GF-D8 (cell line): ENCODE results near the gene GMDS.

Experiments used
- DNase-seq: peaks from one replicate; lab custom pipeline; 2025; lab: John Stamatoyannopoulos, UW

The GMDS gene

GRCh38 chr6:1738558-1739081, 506.8 kb downstream of the GMDS start:
- DNase-seq = no peak

DNA sequence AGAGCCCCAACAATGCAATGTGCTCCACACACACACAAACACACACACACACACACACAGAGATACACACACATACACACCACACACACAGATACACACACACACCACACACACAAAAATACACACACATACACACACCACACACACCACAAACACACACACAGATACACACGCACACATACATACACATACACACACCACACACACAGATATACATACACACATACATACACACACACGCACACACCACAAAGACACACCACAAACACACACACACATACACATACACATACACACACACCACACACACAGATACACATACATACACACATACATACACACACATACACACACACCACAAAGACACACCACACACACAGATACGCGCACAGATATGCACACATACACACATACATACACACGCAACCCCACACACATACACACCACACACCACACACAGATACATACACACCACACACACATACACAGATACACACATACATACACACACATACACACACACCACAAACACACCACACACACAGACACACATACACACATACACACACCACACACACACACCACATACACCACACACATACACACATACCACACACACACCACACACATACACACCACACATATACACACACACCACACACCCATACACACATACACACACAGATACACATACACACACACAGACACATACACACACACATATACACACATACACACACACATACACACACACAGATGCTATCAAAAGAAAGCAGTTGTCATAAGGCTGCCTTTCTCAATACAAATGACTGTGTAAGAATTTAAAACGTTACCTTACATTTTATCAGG, 507.7 kb downstream of the GMDS start:
- no peak for DNase-seq

- no peak for DNase-seq
Measured at GRCh38 chr6:1736346-1737105, 508.9 kb downstream of the GMDS start.

DNA sequence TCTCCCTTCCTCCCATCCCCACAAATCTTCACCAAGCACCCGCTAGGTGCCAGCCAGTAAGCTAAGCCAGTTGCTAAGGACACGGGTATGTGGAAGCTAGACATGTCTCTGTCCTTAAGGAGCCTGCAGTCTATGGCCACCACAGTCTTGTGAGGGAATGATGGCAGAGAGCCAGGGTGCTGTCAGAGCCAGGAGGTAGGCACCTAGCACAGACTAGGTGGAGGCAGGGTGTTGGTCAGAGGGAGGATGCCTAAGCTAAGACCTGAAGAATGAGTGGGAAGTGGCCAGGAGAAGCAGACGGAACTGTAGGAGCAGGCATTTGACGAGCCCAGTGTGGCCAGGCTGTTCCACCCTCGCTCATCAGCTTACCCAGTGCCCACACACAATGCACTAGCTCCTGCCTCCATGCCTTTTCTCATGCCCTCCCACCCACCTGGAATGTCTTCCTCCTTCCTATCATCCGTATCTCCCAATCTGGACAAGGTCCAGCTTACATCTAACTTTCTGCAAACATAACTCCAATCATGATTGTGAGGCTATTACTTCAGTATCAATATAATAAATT, 510.1 kb downstream of the GMDS start:
- DNase-seq = no peak

DNA sequence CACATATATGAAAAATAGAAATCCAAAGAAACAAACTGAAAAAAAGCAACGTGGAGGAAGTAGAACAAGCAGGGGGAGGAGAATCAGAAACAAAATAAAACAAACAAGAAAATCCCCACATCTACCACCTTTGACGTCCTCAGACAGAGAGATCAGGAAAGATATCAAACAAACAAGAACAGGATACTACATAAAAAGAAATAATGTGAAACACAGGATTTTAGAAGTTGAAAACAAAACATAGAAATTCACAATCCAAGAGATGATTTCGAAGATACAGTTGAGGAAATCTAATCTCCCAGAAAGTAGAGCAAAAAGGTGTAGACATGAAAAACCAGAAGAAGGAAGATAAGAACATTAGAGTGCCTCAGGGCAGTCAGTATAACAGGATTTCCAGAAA, 514.5 kb downstream of the GMDS start:
- no peak for DNase-seq

GRCh38 chr6:1729750-1730140, 515.7 kb downstream of the GMDS start:
- no peak for DNase-seq

DNA sequence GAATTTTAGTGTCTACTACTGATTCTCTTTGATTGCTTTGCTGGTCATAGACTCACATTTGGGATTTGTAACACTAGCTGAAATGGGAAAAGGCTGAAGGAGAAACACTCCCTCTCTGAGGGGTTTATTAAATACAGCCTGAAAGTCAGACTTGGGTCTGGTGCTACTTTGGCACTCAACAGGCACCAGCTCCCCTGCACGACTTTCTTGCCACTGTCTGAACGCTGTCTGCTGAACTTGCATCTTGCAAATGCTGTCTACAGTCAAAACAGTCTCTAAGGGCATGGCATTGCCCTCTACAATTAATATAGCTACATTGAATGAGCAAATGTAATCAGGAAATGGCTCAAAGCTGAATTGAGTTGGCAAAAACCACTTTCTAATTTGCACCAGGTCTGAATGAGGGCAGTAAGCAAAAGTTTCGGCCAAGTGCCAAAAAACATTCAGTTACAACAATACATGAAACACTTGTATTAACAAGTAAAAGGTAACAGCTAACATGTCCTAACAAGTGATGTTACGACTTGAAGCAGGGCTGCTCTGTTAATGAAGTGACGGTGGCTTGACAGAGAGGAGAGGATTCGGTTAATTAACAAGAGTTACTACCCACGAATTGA, 516.2 kb downstream of the GMDS start:
- no peak for DNase-seq

- no peak for DNase-seq
Measured at GRCh38 chr6:1726341-1726768, 519.0 kb downstream of the GMDS start.

DNA sequence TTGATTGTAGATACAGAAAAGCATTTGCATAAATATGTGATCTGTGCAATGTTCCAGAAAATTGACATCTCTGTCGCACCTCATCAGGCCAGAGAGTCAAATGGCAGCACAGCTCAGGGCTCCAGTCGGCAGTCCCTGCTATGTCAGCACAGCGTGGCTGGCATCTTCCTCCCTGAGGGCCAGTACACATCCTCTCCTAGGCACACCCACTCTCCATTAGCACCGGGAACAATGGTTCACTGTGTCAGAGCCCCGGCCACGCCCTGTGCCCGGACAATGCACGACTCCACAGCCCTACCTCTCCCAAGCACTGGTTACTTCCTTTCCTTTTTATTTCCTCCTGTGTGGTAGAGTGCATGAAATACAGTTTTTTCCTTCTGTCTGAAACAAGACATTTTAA, 520.8 kb downstream of the GMDS start:
- no peak for DNase-seq

GRCh38 chr6:1724124-1724523, 521.3 kb downstream of the GMDS start:
- DNase-seq = no peak

DNA sequence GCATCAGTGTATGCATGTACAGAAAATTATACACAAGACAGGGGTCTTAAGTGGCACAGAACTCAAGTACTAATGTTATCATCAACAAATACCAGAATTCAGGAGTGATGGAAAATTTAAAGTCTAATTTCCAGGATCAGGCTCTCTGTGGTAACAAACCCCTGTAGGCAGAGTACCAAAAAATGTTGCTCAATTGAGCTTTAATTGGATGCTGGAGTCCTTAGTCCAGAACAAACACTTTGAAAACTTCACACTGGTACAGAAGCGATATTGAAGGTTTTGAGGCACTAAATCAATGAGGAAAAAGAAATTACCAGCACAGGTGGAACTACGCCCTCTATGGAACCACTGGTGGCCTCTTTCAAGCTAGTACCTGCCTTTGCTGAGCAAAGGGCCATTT, 522.6 kb downstream of the GMDS start:
- DNase-seq = no peak

DNA sequence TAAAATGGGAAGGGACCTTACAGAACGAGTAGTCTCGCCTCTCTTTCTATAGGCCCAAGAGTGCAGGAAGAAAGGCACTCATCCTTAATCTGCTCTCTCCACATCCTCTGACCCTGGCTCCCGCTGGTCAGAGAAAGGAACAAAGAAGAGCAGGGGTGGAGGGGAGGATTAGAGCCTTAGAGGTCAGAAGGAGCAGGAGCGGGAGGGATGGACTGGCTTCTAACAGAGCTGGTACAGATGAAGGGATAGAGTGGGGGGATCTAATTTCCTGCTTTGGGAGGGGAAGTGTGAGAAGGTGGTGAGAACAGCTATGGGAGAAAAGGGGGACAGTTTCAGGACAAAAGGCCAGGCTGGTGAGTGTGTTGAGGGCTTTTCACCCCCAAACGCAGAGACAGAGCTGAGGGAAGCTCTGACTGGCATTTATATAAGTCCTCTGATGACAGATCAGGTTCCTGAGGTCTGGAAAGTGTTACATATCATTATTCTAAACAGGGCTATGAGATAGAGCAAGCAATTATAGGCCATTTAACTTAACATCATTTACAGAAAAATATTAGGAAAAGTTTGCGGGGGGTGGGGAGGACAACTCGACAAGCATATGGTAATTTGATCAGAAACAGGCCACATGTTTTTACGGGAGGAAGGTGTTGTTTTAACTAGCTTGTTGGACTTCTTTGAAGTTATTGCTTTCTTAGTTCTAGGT, 524.6 kb downstream of the GMDS start:
- DNase-seq = no peak

DNA sequence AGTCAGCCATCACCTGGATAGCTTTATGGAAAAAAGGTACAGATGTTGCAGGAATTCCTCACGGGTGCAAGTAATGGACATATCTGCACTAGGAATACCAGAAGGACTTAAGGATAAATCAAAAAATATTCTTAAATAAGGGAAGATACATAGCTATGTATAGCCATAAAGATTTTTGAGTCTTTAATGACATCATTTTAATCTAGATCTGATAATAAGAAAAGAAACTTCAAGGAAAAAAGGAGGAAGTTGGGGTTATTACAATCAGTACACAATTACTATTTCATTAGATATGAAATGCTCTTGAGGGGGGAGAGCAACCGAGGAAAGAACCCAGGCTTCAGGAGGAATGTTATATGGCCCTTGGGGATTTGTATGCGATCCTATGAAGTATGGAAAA, 525.5 kb downstream of the GMDS start:
- DNase-seq = no peak

DNA sequence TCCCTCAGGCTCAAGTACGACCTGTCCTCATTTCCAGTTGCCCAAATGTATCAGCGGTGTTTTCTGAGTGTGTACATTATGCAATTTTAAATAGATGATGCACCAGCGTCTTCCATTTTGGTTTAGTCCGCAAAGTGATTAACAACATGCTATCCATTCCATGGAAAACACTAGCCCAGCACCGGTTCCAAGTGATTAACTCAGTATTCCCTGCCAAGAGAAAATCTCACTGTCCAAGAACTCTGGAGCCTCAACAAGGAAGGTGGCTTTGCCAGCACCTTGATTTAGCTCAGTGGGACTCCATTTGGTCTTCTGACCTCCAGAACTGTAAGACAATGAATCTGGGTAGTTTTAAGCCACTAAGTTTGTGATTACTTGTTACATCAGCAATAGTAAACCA, 528.5 kb downstream of the GMDS start:
- no peak for DNase-seq

DNA sequence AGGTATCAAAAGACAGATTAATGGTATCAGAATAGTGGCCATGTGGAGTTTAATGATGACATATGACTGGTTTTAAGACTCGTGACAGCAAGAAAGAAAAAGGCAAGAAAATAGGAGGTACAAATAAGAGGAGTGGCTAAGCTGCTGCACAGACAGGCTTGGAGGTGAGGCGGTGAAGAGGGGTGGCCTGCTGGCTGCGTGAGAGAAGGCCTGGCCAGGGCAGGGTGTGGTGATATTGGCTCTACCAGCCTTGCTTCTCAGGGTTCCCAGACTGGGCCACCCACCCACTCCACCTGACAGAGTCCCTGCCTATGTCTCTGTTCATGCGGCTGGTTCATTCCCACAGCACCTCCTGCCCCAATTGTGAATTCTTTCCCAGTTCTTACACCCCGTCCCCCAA, 529.0 kb downstream of the GMDS start:
- DNase-seq = no peak

- no peak for DNase-seq
Measured at GRCh38 chr6:1715336-1715735, 530.1 kb downstream of the GMDS start.

DNA sequence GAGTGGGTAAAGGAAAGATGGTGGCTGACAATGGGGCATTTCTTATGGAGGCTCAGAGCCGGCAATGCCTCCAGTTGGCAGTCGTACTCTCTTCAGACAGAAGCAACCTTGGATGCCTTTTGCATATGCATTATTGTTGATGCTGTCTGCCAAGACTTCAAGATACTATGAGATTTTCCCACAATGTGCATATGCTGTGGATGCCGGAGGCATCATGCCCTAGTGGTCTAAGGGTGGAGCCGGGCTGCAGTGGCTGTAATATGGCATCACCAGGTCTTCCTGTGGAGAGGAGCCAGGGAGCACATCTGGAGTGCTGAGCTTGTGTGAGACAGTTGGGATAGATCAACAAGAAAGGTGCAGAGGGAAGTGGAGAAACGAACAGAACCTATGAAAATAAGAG, 530.8 kb downstream of the GMDS start:
- no peak for DNase-seq

- DNase-seq = no peak
Measured at GRCh38 chr6:1713016-1713600, 532.3 kb downstream of the GMDS start.

DNA sequence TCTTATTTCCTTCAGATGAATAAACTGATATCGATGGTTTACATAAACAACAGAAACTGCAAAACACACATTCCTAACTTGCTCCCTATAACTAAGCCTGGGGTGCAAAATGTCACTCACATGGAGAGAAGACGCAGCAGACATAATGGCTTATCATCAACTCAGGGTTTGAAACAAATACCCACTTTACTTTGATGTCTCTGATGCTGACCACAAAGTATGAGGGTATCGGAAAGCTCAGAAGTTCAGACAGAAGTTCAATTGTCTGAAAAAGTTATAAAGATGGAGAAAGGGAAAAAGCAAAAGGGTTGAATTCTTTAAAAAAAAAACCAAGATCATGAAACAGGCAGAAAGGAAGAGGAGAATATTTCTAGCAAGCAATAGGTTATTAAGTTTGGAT, 533.0 kb downstream of the GMDS start:
- DNase-seq = no peak

- no peak for DNase-seq
Measured at GRCh38 chr6:1711136-1711535, 534.3 kb downstream of the GMDS start.

DNA sequence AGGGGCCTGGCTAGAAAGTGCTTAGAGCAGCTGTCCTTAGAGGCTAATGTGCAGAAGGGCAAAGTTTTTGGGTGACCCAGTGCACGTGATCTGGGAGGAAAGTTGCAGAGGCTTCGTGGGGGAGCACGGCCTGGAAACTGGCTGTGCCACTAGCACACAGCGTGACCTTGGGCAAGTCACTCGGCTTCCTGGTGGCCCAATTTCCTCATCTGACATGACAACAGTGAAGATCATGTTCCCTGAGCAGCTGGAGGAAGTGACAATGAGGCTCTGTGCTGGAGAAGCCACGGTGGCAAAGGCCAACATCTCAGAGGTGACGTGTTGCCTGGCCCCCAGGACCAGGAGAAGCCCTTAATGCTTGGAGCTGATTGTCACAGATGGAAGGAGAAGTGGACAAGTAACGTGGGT, 536.2 kb downstream of the GMDS start:
- DNase-seq = peak; percentile 78
